ENCODE measurements around the gene SPSB1.

DNA sequence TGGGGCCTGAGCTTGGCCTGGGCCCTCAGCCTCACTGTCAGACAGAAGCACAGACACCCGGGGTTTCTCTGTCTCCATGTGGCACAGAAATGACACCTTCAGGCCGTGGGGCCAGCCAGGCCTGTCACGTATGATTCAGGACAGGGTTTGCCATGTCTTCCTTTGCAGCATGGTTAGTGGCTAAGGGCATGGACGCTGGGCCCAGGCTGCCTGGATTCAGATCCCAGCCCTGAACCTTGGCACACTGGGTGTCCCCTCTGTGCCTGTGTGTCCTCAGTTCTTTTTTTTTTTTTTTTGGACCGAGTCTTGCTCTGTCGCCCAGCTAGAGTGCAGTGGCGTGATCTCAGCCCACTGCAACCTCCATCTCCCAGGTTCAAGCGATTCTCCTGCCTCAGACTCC lies 73.6 kb downstream of the SPSB1 start:
- TF ChIP-seq EP300 (IDR thresholded peaks at IDR 0.05), result no peak
- TF ChIP-seq, protein P1, sequence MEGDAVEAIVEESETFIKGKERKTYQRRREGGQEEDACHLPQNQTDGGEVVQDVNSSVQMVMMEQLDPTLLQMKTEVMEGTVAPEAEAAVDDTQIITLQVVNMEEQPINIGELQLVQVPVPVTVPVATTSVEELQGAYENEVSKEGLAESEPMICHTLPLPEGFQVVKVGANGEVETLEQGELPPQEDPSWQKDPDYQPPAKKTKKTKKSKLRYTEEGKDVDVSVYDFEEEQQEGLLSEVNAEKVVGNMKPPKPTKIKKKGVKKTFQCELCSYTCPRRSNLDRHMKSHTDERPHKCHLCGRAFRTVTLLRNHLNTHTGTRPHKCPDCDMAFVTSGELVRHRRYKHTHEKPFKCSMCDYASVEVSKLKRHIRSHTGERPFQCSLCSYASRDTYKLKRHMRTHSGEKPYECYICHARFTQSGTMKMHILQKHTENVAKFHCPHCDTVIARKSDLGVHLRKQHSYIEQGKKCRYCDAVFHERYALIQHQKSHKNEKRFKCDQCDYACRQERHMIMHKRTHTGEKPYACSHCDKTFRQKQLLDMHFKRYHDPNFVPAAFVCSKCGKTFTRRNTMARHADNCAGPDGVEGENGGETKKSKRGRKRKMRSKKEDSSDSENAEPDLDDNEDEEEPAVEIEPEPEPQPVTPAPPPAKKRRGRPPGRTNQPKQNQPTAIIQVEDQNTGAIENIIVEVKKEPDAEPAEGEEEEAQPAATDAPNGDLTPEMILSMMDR (IDR thresholded peaks at IDR 0.05), result no peak
- TF ChIP-seq POLR2AphosphoS5 (IDR thresholded peaks at IDR 0.05), result no peak
